ENCODE data around the gene DCTPP1.
A peak's percentile ranks its signal among the peaks of the same experiment; 100 is the strongest.
"Not testable (repeated sequence)": the region's sequence is repeated elsewhere in the genome, so short reads cannot be mapped to it uniquely, and the experiment has no call there.

Gene DCTPP1

DNA sequence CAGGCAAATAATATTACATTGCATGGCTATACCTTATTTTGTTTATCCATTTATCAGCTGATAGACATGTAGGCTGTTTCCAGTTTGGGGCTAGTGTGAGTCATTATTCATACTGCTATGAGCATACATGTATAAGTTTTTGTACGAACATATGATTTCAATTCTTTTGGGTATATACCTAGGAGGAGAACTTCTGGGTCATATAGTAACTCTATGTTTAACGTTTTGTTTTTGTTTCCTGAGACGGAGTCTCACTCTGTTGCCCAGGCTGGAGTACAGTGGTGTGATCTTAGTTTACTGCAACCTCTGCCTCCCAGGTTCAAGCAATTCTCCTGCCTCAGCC, 40.3 kb upstream of the DCTPP1 start:
- Histone ChIP-seq H3K4me3 (ENCODE audit: insufficient read depth, low read depth, low read length, poor library complexity, severe bottlenecking) (no peak overlapping the region), H3K9me3 (ENCODE audit: control insufficient read depth, low read length) (no peaks in the 10 kb centered on the region), H3K4me1 (ENCODE audit: control insufficient read depth, insufficient read depth, low read length, poor library complexity, severe bottlenecking) (peaks cover 36% of the 10 kb centered on the region), H3K27ac (ENCODE audit: insufficient read depth, low read length, poor library complexity, severe bottlenecking) (peak overlapping the region; percentile 66), H3K36me3 (ENCODE audit: control insufficient read depth, insufficient read depth, low read length) (peaks cover 1% of the 10 kb centered on the region), H3K27me3 (replicated peaks; ENCODE audit: control insufficient read depth, insufficient read depth, low read length, poor library complexity, severe bottlenecking) (no peaks in the 10 kb centered on the region)
- DNase-seq = no peak

DNA sequence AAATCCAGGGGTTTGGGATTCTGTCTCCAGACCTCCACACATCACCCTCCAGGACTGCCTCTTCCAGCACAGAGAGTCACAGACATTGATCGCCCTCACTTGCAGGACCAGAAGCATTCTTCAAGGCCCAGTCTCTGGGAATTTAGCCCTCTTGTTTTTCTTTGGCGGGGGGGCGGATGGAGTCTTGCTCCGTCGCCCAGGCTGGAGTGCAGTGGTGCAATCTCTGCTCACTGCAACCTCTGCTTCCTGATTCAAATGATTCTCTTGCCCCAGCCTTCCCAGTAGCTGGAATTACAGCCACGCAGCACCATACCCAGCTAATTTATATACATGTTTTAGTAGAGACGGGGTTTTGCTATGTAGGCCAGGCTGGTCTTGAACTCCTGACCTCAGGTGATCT, 34.2 kb upstream of the DCTPP1 start:
- peaks cover 6% of the 10 kb centered on the region for H3K4me1 ChIP-seq (ENCODE audit: control insufficient read depth, insufficient read depth, low read length, poor library complexity, severe bottlenecking)
- no peaks in the 10 kb centered on the region for H3K9me3 ChIP-seq (ENCODE audit: control insufficient read depth, low read length)
- H3K27ac ChIP-seq (ENCODE audit: insufficient read depth, low read length, poor library complexity, severe bottlenecking) = no peak overlapping the region
- H3K27me3 ChIP-seq (replicated peaks; ENCODE audit: control insufficient read depth, insufficient read depth, low read length, poor library complexity, severe bottlenecking) = no peaks in the 10 kb centered on the region
- no peak for DNase-seq
- H3K36me3 ChIP-seq (ENCODE audit: control insufficient read depth, insufficient read depth, low read length) = no peaks in the 10 kb centered on the region
- no peak overlapping the region for H3K4me3 ChIP-seq (ENCODE audit: insufficient read depth, low read depth, low read length, poor library complexity, severe bottlenecking)

DNA sequence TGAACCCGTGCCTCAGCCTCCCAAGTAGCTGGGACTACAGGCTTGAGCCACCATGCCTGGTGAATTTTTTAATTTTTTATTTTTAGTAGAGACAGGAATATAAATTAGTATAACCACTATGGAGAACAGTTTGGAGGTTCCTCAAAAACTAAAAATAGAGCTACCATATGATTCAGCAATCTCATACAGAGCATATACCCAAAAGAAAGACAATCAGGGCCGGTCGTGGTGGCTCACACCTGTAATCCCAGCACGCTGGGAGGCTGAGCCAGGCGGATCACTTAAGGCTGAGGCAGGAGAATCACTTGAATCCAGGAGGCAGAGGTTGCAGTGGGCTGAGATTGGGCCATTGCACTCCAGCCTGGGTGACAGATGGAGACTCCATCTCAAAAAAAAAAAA, 31.6 kb upstream of the DCTPP1 start:
- H3K36me3 ChIP-seq (ENCODE audit: control insufficient read depth, insufficient read depth, low read length); DNase-seq; H3K4me3 ChIP-seq (ENCODE audit: insufficient read depth, low read depth, low read length, poor library complexity, severe bottlenecking); H3K9me3 ChIP-seq (ENCODE audit: control insufficient read depth, low read length); H3K27ac ChIP-seq (ENCODE audit: insufficient read depth, low read length, poor library complexity, severe bottlenecking); H3K27me3 ChIP-seq (replicated peaks; ENCODE audit: control insufficient read depth, insufficient read depth, low read length, poor library complexity, severe bottlenecking): not testable (repeated sequence)
- H3K4me1 ChIP-seq (ENCODE audit: control insufficient read depth, insufficient read depth, low read length, poor library complexity, severe bottlenecking) = peaks cover 18% of the 10 kb centered on the region

DNA sequence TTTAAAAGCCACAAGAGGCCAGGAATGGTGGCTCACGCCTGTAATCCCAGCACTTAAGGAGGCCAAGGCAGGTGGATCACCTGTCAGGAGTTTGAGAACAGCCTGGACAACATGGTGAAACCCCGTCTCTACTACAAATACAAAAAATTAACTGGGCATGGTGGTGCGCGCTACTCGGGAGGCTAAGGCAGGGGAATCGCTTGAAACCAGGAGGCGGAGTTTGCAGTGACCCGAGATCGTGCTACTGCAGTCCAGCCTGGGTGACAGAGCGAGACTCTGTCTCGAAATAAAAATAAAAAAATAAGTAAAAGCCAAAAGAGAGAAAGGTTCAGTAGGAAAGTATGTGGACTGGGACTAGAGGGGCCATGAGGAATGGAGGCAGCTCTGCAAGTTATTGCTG, 29.6 kb upstream of the DCTPP1 start:
- Histone ChIP-seq H3K27me3 (replicated peaks; ENCODE audit: control insufficient read depth, insufficient read depth, low read length, poor library complexity, severe bottlenecking) (no peaks in the 10 kb centered on the region), H3K4me3 (ENCODE audit: insufficient read depth, low read depth, low read length, poor library complexity, severe bottlenecking) (no peak overlapping the region), H3K9me3 (ENCODE audit: control insufficient read depth, low read length) (no peaks in the 10 kb centered on the region), H3K27ac (ENCODE audit: insufficient read depth, low read length, poor library complexity, severe bottlenecking) (peak overlapping the region; percentile 48), H3K4me1 (ENCODE audit: control insufficient read depth, insufficient read depth, low read length, poor library complexity, severe bottlenecking) (peaks cover 18% of the 10 kb centered on the region), H3K36me3 (ENCODE audit: control insufficient read depth, insufficient read depth, low read length) (no peaks in the 10 kb centered on the region)
- DNase-seq = no peak

DNA sequence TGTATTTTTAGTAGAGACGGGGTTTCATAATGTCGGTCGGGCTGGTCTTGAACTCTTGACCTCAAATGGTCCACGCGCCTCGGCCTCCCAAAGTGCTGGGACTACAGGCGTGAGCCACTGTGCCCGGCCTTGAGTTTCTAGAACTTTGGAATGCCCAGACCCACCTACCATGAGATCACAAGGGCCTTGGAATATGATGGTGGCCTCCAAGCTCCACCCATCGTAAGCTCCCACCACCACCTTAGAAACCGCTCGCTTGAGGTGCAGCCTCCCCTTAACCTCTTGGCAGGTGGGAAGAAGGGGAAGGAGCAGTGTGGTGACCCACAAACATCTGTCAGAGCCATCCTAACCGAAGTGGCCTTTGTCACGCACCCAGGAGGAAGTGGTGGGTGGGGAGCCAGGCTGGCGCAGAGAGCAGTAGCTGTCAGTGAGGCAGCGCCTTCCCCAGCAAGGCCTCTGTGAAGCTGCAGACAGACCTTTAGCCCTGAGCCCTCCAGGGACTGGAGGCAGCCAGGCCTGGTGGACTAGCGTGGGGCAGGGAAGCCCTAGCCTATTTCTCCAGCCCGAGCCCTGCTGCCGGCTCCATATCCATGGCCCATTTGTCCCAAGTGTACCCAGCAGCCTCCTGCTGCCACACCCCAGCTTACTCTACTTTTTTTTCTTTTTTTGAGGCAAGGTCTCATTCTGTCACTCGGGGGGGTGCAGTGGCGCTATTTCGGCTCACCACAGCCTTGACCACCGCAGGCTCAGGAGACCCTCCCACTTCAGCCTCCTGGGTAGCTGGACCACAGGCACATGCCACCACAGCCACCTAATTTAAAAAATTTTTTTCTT, 28.9 kb upstream of the DCTPP1 start:
- no peaks in the 10 kb centered on the region for H3K27me3 ChIP-seq (replicated peaks; ENCODE audit: control insufficient read depth, insufficient read depth, low read length, poor library complexity, severe bottlenecking)
- no peaks in the 10 kb centered on the region for H3K9me3 ChIP-seq (ENCODE audit: control insufficient read depth, low read length)
- H3K4me3 ChIP-seq (ENCODE audit: insufficient read depth, low read depth, low read length, poor library complexity, severe bottlenecking) = no peak overlapping the region
- H3K27ac ChIP-seq (ENCODE audit: insufficient read depth, low read length, poor library complexity, severe bottlenecking) = peak overlapping the region; percentile 48
- peaks cover 18% of the 10 kb centered on the region for H3K4me1 ChIP-seq (ENCODE audit: control insufficient read depth, insufficient read depth, low read length, poor library complexity, severe bottlenecking)
- no peaks in the 10 kb centered on the region for H3K36me3 ChIP-seq (ENCODE audit: control insufficient read depth, insufficient read depth, low read length)
- peak; percentile 50 to 61 (median 59) for DNase-seq

DNA sequence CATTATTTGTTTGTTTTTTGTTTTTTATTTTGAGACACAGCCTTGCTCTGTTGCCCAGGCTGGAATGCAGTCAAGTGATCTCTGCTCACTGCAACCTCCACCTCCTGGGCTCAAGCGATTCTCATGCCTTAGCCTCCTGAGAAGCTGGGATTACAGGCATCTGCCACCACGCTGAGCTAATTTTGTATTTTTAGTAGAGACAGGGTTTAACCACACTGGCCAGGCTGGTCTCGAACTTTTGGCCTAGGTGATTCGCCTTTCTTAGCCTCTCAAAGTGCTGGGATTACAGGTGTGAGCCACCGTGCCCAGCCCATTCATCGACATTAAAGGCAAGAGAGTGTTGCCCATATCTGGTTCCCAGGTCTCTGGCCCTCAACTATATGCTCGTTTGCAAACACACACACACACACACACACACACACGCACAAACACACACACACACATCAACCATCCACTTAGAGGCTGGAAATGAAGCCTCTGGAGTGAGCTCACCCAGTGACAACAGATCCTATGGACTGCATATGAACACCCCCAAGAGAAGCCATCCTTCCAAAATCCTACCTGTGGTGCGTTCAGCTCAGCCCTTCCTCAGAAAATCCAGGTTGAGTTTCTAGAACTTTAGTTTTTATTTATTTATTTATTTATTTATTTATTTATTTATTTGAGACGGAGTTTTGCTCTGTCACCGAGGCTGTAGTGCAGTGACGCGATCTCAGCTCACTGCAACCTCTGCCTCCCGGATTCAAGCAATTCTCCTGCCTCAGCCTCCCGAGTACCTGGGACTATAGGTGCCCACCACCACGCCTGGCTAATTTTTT, 28.1 kb upstream of the DCTPP1 start:
- H3K4me1 ChIP-seq (ENCODE audit: control insufficient read depth, insufficient read depth, low read length, poor library complexity, severe bottlenecking) = peaks cover 18% of the 10 kb centered on the region
- no peaks in the 10 kb centered on the region for H3K36me3 ChIP-seq (ENCODE audit: control insufficient read depth, insufficient read depth, low read length)
- no peaks in the 10 kb centered on the region for H3K9me3 ChIP-seq (ENCODE audit: control insufficient read depth, low read length)
- peak overlapping the region; percentile 48 for H3K27ac ChIP-seq (ENCODE audit: insufficient read depth, low read length, poor library complexity, severe bottlenecking)
- no peak for DNase-seq
- H3K4me3 ChIP-seq (ENCODE audit: insufficient read depth, low read depth, low read length, poor library complexity, severe bottlenecking) = no peak overlapping the region
- H3K27me3 ChIP-seq (replicated peaks; ENCODE audit: control insufficient read depth, insufficient read depth, low read length, poor library complexity, severe bottlenecking) = no peaks in the 10 kb centered on the region

DNA sequence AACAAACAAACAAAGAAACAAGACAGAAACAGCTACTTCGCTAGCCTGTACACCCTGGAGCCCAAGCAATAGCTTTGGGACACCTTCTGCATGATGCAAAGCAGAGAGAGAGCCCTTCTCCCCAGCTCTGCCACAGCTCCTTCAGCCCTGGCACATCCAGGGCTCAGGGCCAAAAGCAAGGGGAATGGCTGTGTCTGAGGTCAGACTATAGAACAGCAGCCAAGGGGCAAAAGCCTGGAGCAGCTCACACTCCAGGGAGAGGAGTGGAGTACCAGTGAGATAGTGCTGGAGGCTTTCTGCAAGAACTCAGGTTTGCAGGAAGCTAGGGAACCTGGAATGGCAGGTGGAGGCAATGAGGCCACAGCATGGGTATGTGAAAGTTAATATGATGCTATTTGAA, 27.4 kb upstream of the DCTPP1 start:
- Histone ChIP-seq H3K36me3 (ENCODE audit: control insufficient read depth, insufficient read depth, low read length) (no peaks in the 10 kb centered on the region), H3K4me3 (ENCODE audit: insufficient read depth, low read depth, low read length, poor library complexity, severe bottlenecking) (no peak overlapping the region), H3K4me1 (ENCODE audit: control insufficient read depth, insufficient read depth, low read length, poor library complexity, severe bottlenecking) (peaks cover 18% of the 10 kb centered on the region), H3K9me3 (ENCODE audit: control insufficient read depth, low read length) (no peaks in the 10 kb centered on the region), H3K27me3 (replicated peaks; ENCODE audit: control insufficient read depth, insufficient read depth, low read length, poor library complexity, severe bottlenecking) (no peaks in the 10 kb centered on the region), H3K27ac (ENCODE audit: insufficient read depth, low read length, poor library complexity, severe bottlenecking) (no peak overlapping the region)
- DNase-seq = no peak

DNA sequence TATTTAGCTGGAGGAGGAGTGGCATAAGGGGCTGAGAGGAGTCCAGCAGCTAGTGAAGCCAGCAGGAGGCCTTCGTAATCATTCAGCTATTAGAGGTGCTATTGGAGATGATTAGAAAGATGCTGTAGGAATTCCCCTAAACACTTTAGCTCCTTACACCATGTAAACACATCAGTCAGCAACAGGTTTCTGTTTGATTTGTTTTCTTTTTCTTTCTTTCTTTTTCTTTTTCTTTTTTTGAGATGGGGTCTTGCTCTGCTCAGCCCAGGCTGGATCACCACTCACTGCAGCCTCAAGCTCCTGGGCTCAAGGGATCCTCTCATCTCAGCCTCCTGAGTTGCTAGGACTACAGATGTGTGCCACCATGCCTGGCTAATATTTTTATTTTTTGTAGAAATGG, 26.5 kb upstream of the DCTPP1 start:
- Histone ChIP-seq H3K27me3 (replicated peaks; ENCODE audit: control insufficient read depth, insufficient read depth, low read length, poor library complexity, severe bottlenecking) (no peaks in the 10 kb centered on the region), H3K36me3 (ENCODE audit: control insufficient read depth, insufficient read depth, low read length) (no peaks in the 10 kb centered on the region), H3K4me1 (ENCODE audit: control insufficient read depth, insufficient read depth, low read length, poor library complexity, severe bottlenecking) (peaks cover 18% of the 10 kb centered on the region), H3K4me3 (ENCODE audit: insufficient read depth, low read depth, low read length, poor library complexity, severe bottlenecking) (no peak overlapping the region), H3K9me3 (ENCODE audit: control insufficient read depth, low read length) (no peaks in the 10 kb centered on the region), H3K27ac (ENCODE audit: insufficient read depth, low read length, poor library complexity, severe bottlenecking) (no peak overlapping the region)
- DNase-seq = no peak

DNA sequence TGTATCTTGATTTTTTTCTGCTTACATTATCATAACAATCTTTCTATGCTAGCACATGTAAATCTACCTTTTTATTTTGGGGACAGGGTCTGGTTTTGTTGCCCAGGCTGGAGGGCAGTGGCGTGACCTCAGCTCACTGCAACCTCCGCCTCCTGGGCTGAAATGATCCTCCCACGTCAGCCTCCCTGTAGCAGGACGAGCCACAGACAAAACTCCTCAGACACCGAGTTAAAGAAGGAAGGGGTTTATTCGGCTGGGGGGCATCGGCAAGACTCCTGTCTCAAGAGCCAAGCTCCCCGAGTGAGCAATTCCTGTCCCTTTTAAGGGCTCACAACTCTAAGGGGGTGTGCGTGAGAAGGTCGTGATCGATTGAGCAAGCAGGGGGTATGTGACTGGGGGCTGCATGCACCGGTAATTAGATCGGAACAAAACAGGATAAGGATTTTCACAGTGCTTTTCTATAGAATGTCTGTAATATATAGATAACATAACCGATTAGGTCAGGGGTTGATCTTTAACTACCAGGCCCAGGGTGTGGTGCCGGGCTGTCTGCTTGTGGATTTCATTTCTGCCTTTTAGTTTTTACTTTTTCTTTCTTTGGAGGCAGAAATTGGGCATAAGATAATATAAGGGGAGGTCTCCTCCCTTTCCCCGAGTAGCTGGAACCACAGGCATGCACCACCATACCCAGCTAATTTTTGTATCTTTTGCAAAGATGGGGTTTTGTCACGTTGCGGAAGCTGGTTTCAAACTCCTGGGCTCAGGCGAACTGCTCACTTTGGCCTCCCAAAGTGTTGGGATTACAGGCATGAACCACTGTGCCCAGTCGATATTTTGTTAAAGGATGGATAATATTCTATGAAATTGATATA, 23.1 kb upstream of the DCTPP1 start:
- DNase-seq; H3K4me3 ChIP-seq (ENCODE audit: insufficient read depth, low read depth, low read length, poor library complexity, severe bottlenecking); H3K4me1 ChIP-seq (ENCODE audit: control insufficient read depth, insufficient read depth, low read length, poor library complexity, severe bottlenecking); H3K27me3 ChIP-seq (replicated peaks; ENCODE audit: control insufficient read depth, insufficient read depth, low read length, poor library complexity, severe bottlenecking); H3K36me3 ChIP-seq (ENCODE audit: control insufficient read depth, insufficient read depth, low read length); H3K27ac ChIP-seq (ENCODE audit: insufficient read depth, low read length, poor library complexity, severe bottlenecking); H3K9me3 ChIP-seq (ENCODE audit: control insufficient read depth, low read length): not testable (repeated sequence)

Data from effector memory CD4-positive, alpha-beta T cell (primary cell).